BJ (cell line): ENCODE results near the gene NTSR1. TPM values are rescaled to one million over a fixed set of nuclear protein-coding genes. Genes with fewer than 3 reads are reported as not detected.

Source experiments
- CTCF ChIA-PET: fragments of 350-600 bp; formaldehyde crosslinking; extraction: SDS; loops from one replicate; lab custom pipeline; 2021; ENCODE audit warnings: antibody characterized with exemption, inconsistent platforms; lab: Yijun Ruan, JAX
- POLR2A ChIA-PET: fragments of 300-600 bp; sonication (Branson Sonifier 250); formaldehyde crosslinking; extraction: SDS; loops from one replicate; lab custom pipeline; 2021; ENCODE audit warnings: antibody characterized with exemption; lab: Charles Lee
- DNase-seq: peaks from one replicate; pipeline ENCODE4 v3.0.0-alpha.2; 2011; ENCODE audit warnings: low read depth
- H3K27me3 ChIP-seq: 2 replicates; pipeline ENCODE4 v1.6.0; 2011; ENCODE audit warnings: low read length; ENCODE audit not compliant: control insufficient read depth, insufficient read depth
- H3K36me3 ChIP-seq: 2 replicates; pipeline ENCODE4 v1.5.1; 2011; ENCODE audit warnings: low read length; ENCODE audit not compliant: control insufficient read depth, insufficient read depth
- H3K4me3 ChIP-seq: 2 replicates; pipeline ENCODE4 v1.5.1; 2011; ENCODE audit warnings: low read depth, mild to moderate bottlenecking, control low read depth, low read length
- polyA plus RNA-seq: library from polyadenylated mRNA; depleted of rRNA; stranded (reverse); fragments of >200 nt; gene quantifications from 2 replicates; pipeline ENCODE4 v1.2.3, GENCODE V29; 2011
- TF ChIP-seq, protein P1 (sequence below): IDR thresholded peaks from 2 replicates; pipeline ENCODE4 v1.5.1; 2011; ENCODE audit warnings: low read depth, mild to moderate bottlenecking, control low read depth, inconsistent platforms, low read length, moderate library complexity; ENCODE audit not compliant: insufficient read depth

The NTSR1 gene
- polyA plus RNA-seq, 1 experiment, result 0.05 TPM

DNA sequence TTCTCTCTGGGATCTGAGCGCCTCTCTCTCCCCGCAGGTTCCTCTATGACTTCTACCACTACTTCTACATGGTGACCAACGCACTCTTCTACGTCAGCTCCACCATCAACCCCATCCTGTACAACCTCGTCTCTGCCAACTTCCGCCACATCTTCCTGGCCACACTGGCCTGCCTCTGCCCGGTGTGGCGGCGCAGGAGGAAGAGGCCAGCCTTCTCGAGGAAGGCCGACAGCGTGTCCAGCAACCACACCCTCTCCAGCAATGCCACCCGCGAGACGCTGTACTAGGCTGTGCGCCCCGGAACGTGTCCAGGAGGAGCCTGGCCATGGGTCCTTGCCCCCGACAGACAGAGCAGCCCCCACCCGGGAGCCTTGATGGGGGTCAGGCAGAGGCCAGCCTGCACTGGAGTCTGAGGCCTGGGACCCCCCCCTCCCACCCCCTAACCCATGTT is 51.4 kb downstream of the NTSR1 start:
- Histone ChIP-seq H3K27me3 (peaks cover 3% of the 10 kb centered on the region), H3K36me3 (no peaks in the 10 kb centered on the region), H3K4me3 (no peak overlapping the region)
- POLR2A ChIA-PET, result no interaction called here
- no peak for DNase-seq
- CTCF ChIA-PET, result interaction anchor here (1.3 to 1.4 kb wide), 2 partner anchors 18 to 31 kb away, joined by 3 to 4 read pairs; no protein-coding TSS in a partner anchor
- TF ChIP-seq, protein P1, sequence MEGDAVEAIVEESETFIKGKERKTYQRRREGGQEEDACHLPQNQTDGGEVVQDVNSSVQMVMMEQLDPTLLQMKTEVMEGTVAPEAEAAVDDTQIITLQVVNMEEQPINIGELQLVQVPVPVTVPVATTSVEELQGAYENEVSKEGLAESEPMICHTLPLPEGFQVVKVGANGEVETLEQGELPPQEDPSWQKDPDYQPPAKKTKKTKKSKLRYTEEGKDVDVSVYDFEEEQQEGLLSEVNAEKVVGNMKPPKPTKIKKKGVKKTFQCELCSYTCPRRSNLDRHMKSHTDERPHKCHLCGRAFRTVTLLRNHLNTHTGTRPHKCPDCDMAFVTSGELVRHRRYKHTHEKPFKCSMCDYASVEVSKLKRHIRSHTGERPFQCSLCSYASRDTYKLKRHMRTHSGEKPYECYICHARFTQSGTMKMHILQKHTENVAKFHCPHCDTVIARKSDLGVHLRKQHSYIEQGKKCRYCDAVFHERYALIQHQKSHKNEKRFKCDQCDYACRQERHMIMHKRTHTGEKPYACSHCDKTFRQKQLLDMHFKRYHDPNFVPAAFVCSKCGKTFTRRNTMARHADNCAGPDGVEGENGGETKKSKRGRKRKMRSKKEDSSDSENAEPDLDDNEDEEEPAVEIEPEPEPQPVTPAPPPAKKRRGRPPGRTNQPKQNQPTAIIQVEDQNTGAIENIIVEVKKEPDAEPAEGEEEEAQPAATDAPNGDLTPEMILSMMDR, result no peak

DNA sequence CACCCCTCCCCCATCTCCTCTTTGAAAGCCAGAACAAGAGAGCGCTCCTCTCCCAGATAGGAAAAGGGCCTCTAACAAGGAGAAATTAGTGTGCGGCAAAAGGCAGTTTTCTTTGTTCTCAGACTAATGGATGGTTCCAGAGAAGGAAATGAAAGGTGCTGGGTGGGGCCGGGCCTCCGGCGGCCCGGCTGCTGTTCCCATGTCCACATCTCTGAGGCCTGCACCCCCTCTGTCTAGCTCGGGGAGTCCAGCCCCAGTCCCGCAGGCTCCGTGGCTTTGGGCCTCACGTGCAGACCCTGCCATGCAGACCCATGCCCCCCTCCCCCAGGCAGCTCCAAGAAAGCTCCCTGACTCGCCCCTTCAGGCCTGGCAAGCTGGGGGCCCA is 51.8 kb downstream of the NTSR1 start:
- CTCF ChIA-PET, result interaction anchor here (1.3 to 1.4 kb wide), 2 partner anchors 19 to 31 kb away, joined by 3 to 4 read pairs; no protein-coding TSS in a partner anchor
- no peak overlapping the region for H3K4me3 ChIP-seq
- DNase-seq, result no peak
- TF ChIP-seq, protein P1, result no peak
- H3K27me3 ChIP-seq, result peaks cover 3% of the 10 kb centered on the region
- no peaks in the 10 kb centered on the region for H3K36me3 ChIP-seq
- POLR2A ChIA-PET, result no interaction called here

DNA sequence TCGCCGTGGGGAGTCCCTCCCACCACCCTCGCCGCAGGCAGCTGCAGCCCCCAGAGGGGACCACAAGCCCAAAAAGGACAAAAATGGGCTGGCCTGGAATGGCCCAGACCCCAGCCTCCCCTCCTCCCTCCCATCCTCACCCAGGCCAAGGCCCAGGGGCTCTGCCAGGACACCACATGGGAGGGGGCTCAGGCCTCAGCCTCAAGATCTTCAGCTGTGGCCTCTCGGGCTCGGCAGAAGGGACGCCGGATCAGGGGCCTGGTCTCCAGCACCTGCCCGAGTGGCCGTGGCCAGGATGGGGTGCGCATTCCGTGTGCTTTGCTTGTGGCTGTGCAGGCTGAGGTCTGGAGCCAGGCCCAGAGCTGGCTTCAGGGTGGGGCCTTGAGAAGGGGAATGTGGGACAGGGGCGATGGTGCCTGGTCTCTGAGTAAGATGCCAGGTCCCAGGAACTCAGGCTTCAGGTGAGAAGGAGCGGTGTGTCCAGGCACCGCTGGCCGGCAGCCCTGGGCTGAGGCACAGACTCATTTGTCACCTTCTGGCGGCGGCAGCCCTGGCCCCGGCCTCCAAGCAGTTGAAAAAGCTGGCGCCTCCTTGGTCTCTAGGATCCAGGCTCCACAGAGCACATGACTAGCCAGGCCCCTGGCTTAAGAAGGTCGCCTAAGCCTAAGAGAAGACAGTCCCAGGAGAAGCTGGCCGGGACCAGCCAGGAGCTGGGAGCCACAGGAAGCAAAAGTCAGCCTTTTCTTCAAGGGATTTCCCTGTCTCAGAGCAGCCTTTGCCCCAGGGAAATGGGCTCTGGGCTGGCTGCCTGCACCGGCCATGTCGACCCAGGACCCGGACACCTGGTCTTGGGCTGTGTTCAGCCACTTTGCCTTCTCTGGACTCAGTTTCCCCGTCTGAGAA is 52.5 kb downstream of the NTSR1 start:
- ChIA-PET CTCF (interaction anchor here (1.3 kb wide), 1 partner anchor 30 kb away, joined by 4 read pairs; no protein-coding TSS in a partner anchor), POLR2A (interaction anchor here (0.7 kb wide), 1 partner anchor 17 kb away, joined by 4 read pairs; no protein-coding TSS in a partner anchor)

DNA sequence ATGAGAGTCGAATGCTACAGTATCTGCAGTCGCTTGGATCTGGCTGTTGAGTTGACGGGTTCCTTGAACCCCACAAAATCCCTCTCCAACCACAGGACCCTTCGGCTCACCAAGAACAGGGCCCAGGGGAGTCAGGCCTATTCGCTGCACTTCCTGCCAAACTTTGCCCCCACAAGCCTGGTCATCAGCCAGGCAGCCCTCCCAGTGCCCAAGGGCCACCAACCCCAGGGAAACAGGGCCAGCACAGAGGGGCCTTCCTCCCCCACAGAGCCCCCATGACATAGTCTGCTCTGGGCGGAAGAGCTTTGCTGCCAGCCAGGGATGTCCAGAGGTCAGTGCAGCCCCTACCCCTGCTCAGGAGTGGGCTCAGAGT is 53.1 kb downstream of the NTSR1 start:
- H3K36me3 ChIP-seq, result no peaks in the 10 kb centered on the region
- ChIA-PET POLR2A (interaction anchor here (0.7 kb wide), 1 partner anchor 17 kb away, joined by 4 read pairs; no protein-coding TSS in a partner anchor), CTCF (no interaction called here)
- H3K4me3 ChIP-seq, result no peak overlapping the region
- TF ChIP-seq, protein P1, result no peak
- no peak for DNase-seq
- H3K27me3 ChIP-seq, result peaks cover 7% of the 10 kb centered on the region

More for the DNA sequence above, 52.5 kb downstream of the NTSR1 start:
- no peak overlapping the region for H3K4me3 ChIP-seq
- peaks cover 7% of the 10 kb centered on the region for H3K27me3 ChIP-seq
- no peak for DNase-seq
- H3K36me3 ChIP-seq, result no peaks in the 10 kb centered on the region
- TF ChIP-seq, protein P1, result no peak

DNA sequence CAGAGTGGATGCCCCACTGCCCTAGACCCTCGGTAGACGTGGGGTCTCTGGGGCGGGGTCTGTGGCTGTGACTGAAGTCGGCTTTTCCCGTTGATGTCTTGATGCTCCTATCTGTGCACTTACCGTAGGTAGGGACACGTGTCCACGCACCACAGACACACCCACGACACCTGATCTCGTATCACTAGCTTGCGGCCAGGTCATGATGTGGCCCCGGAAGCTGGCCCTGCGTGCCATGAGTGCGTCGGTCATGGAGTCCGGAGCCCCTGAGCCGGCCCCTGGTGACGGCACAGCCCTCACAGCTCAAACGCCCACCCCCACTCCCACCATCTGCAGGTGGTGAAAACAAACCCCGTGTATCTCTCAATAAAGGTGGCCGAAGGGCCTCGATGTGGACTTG is 53.7 kb downstream of the NTSR1 start:
- no peak for DNase-seq
- Histone ChIP-seq H3K4me3 (no peak overlapping the region), H3K36me3 (no peaks in the 10 kb centered on the region), H3K27me3 (peaks cover 7% of the 10 kb centered on the region)
- ChIA-PET CTCF (interaction anchor here (1.6 kb wide), 1 partner anchor 29 kb away, joined by 3 read pairs; no protein-coding TSS in a partner anchor), POLR2A (no interaction called here)
- TF ChIP-seq, protein P1, result no peak
